ENCODE measurements around the gene PLCL1. TPM values are rescaled to one million over a fixed set of nuclear protein-coding genes. Genes with fewer than 3 reads are reported as not detected.

The PLCL1 gene
- total and polyA plus RNA-seq, 10 of the 15 experiments (the other 5 are each of a cell fraction or from before 2014, with no cell fraction given): 0.03 to 1.5 (median 0.22) TPM

- H2AFZ ChIP-seq (ENCODE audit: control insufficient read depth, low read depth, low read length): no peak overlapping the region
- SMC1A ChIA-PET (ENCODE audit: uncharacterized antibody, unreplicated experiment): interaction anchor here (1.0 to 7.8 kb wide), 19 partner anchors 10 to 249 kb away, joined by 3 to 60 read pairs (median 8); partner anchors contain the start of gene PLCL1
- no peaks in the 10 kb centered on the region for H4K20me1 ChIP-seq (ENCODE audit: control insufficient read depth, insufficient read depth)
- 87% methylated on average over 1 of the region's 1 CpG for WGBS (ENCODE audit: insufficient coverage, insufficient replicate concordance, low lambda C conversion rate, missing lambda C conversion rate)
- no peaks in the 10 kb centered on the region for H3K79me2 ChIP-seq (ENCODE audit: control insufficient read depth, insufficient read depth, low read length)
- RAD21 ChIA-PET (ENCODE audit: unreplicated experiment): interaction anchor here (1.0 kb wide), 1 partner anchor 11 kb away, joined by 3 read pairs; no protein-coding TSS in a partner anchor
- FAIRE-seq (no peak), ATAC-seq (peak; percentile 97), DNase-seq (ENCODE audit: low read depth, low spot score) (no peak)
- H3K4me2 ChIP-seq (ENCODE audit: control insufficient read depth, insufficient read depth): no peak overlapping the region
- BruUV-seq (replicated peaks): no TSS peak
- CTCF ChIA-PET: interaction anchor here (0.9 to 6.0 kb wide), 10 partner anchors 9 to 203 kb away, joined by 3 to 57 read pairs (median 4); no protein-coding TSS in a partner anchor
- in situ Hi-C loops (cut with MboI): no loop called here
- TF ChIP-seq FOXM1 (IDR thresholded peaks at IDR 0.05; ENCODE audit: low read depth, low read length) (peak; percentile 31; the same call in 1 of the 2 replicates), SMAD5 (IDR thresholded peaks at IDR 0.05; ENCODE audit: low read depth) (no peak), NR2F1 (conservative IDR thresholded peaks at IDR 0.05) (no peak), CTCF (IDR thresholded peaks at IDR 0.05 in 2 of 3, conservative IDR thresholded peaks at IDR 0.05 in 1 of 3; ENCODE audit: control insufficient read depth in 2 of 3, extremely low read depth in 1 of 3, insufficient read depth in 1 of 3, low read depth in 3 of 3, low read length in 3 of 3) (peak; percentile 47 to 65 (median 59)), YY1 (IDR thresholded peaks at IDR 0.05; ENCODE audit: low read depth, low read length) (0 out of 2 replicates have a peak, but pooled peaks have one; percentile 49), RUNX3 (IDR thresholded peaks at IDR 0.05; ENCODE audit: low read length) (0 out of 2 replicates have a peak, but pooled peaks have one; percentile 6), RAD21 (IDR thresholded peaks at IDR 0.05; ENCODE audit: insufficient read depth, low read depth, low read length) (peak; percentile 80), ZZZ3 (IDR thresholded peaks at IDR 0.05; ENCODE audit: control insufficient read depth, insufficient read length, low read depth) (no peak), POLR2AphosphoS5 (IDR thresholded peaks at IDR 0.05; ENCODE audit: low read length) (no peak), SMC3 (IDR thresholded peaks at IDR 0.05; ENCODE audit: borderline replicate concordance, low read length) (peak; percentile 82), KDM1A (IDR thresholded peaks at IDR 0.05; ENCODE audit: borderline replicate concordance) (no peak)
- intact Hi-C loops (cut with micrococcal nuclease; ENCODE audit: unreplicated experiment): loop anchor here (1.0 to 10.0 kb wide), 4 partner anchors 73 to 251 kb away; no protein-coding TSS in a partner anchor
- H3K4me3 ChIP-seq: no peak overlapping the region
- no peaks in the 10 kb centered on the region for H3K27me3 ChIP-seq (replicated peaks in 1 of 2; ENCODE audit: control insufficient read depth in 2 of 2, insufficient read depth in 2 of 2, low read length in 1 of 2)
- no peak overlapping the region for H3K27ac ChIP-seq (ENCODE audit: control insufficient read depth, insufficient read depth)
- H3K9ac ChIP-seq (ENCODE audit: control insufficient read depth, insufficient read depth, low read length): no peak overlapping the region
- POLR2A ChIA-PET: interaction anchor here (0.7 to 1.2 kb wide), 4 partner anchors 11 to 65 kb away, joined by 3 to 4 read pairs (median 4); no protein-coding TSS in a partner anchor
- H3K36me3 ChIP-seq (ENCODE audit: control insufficient read depth in 2 of 2, insufficient read depth in 2 of 2, low read length in 1 of 2): no peaks in the 10 kb centered on the region
- no peaks in the 10 kb centered on the region for H3K4me1 ChIP-seq (ENCODE audit: control insufficient read depth, insufficient read depth, low read length)
- no peaks in the 10 kb centered on the region for H3K9me3 ChIP-seq (replicated peaks; ENCODE audit: control insufficient read depth, insufficient read depth, low read length)
Measured at GRCh38 chr2:198054299-198054698, 249.9 kb downstream of the PLCL1 start.
